BLaER1 (cell line): ENCODE results near the gene DCDC2C.
A peak's percentile ranks its signal among the peaks of the same experiment; 100 is the strongest.

Experiments
- H3K27ac ChIP-seq: shearing (Covaris generic); formaldehyde crosslinking; 2 replicates; pipeline ENCODE4 v1.8.1; 2022
- H3K27me3 ChIP-seq: shearing (Covaris generic); formaldehyde crosslinking; 2 replicates; pipeline ENCODE4 v1.8.1; 2022
- H3K36me3 ChIP-seq: shearing (Covaris generic); formaldehyde crosslinking; 2 replicates; pipeline ENCODE4 v1.8.1; 2022
- H3K4me1 ChIP-seq: shearing (Covaris generic); formaldehyde crosslinking; 2 replicates; pipeline ENCODE4 v1.8.1; 2022
- H3K4me2 ChIP-seq: shearing (Covaris generic); formaldehyde crosslinking; 2 replicates; pipeline ENCODE4 v1.8.1; 2022
- H3K4me3 ChIP-seq: shearing (Covaris generic); formaldehyde crosslinking; 2 replicates; pipeline ENCODE4 v1.8.1; 2022
- H3K9ac ChIP-seq: shearing (Covaris generic); formaldehyde crosslinking; 2 replicates; pipeline ENCODE4 v1.8.1; 2022
- H3K9me3 ChIP-seq: shearing (Covaris generic); formaldehyde crosslinking; 2 replicates; pipeline ENCODE4 v1.8.1; 2022
- H4K20me1 ChIP-seq: shearing (Covaris generic); formaldehyde crosslinking; 2 replicates; pipeline ENCODE4 v1.8.1; 2022
- Cebpa-rat ChIP-seq: shearing (Covaris generic); IDR thresholded peaks from 2 replicates; pipeline ENCODE4 v1.8.1; 2022

The DCDC2C gene

DNA sequence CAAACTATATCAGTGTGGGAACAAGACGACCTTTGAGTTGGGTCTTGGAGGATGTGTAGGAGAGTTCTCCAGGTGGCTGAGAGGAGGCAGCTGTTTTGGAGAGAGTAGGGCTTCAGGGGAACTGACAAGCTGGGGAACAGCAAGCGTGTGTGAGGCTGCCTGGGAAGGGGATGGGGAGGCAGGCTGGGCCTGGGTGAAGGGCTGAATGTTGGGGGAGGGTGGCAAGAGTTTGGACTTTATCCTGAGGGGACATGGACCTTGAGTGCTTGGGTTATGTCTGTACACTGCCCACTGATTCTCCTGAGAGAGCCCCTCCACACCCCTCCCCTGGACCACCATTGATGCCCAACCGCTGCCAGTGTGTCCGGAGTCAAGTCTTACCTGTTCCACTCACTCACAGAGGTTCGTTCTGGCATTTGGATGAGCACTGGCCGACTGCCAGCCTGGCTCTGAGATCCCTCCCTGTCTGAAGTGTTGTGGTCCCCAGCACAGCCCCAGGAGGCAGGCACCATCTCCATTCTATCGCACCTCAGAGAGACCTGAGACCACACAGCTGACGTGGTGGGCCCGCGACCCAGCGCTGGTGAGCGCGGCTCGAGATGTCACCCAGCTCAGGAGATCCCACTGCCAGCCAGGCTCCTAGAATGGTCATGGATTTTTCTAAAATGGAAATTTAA lies 59.5 kb downstream of the DCDC2C start:
- Histone ChIP-seq H3K4me3 (no peak overlapping the region), H3K9ac (no peak overlapping the region), H3K27ac (no peak overlapping the region), H3K4me2 (no peak overlapping the region), H3K4me1 (no peaks in the 10 kb centered on the region), H3K9me3 (no peaks in the 10 kb centered on the region), H3K36me3 (no peaks in the 10 kb centered on the region), H3K27me3 (no peaks in the 10 kb centered on the region; the same call in 1 of the 2 replicates), H4K20me1 (no peaks in the 10 kb centered on the region)
- TF ChIP-seq Cebpa-rat = no peak

GRCh38 chr2:3766824-3767223 lies 63.4 kb downstream of the DCDC2C start:
- H3K4me2 ChIP-seq = no peak overlapping the region
- H3K9me3 ChIP-seq = no peaks in the 10 kb centered on the region
- no peaks in the 10 kb centered on the region for H3K36me3 ChIP-seq
- no peaks in the 10 kb centered on the region for H3K27me3 ChIP-seq
- no peak for TF ChIP-seq Cebpa-rat
- H4K20me1 ChIP-seq = no peaks in the 10 kb centered on the region
- H3K9ac ChIP-seq = no peak overlapping the region
- no peak overlapping the region for H3K27ac ChIP-seq
- H3K4me3 ChIP-seq = no peak overlapping the region
- no peaks in the 10 kb centered on the region for H3K4me1 ChIP-seq

DNA sequence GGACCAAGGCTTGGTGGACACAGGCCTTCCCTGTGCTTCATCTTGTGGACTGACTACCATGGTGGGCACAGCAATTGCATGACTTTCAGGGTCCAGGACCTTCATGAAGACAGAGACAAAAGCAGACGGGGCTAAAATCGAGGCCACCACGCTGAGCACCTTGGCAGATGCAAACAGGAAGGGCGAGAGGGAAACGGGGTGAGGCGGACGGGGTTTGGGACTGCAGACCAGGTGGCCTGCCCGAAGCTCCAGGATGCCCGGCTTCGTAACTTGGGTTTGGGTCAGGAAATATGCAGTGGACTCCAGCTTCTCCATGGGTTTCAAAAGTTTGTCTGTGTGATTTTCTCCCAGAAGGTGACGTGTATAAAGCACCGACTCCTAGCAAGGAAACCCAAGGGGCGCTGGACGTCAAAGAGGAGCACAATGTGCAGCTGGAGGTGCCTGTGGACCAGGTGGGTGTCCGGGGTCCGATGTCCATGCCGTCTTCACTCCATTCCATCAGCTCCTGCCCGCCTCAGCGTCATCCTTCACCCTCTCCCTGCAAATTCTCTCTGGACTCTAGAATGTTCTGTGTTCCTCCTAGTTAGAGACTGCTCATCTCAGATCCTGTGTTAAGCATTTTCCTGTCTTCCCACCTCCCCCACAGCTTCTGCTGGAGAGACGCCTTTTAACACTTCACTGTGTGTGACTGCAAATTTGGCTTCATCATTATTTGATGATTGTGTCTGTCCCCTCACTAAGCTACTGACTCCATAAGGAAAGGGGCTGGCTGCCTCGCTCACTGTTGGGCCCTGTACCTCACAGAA lies 65.8 kb downstream of the DCDC2C start:
- Histone ChIP-seq H4K20me1 (no peaks in the 10 kb centered on the region), H3K27me3 (no peaks in the 10 kb centered on the region), H3K4me2 (no peak overlapping the region), H3K4me1 (no peaks in the 10 kb centered on the region), H3K4me3 (no peak overlapping the region), H3K9me3 (peaks cover 16% of the 10 kb centered on the region), H3K9ac (no peak overlapping the region), H3K36me3 (no peaks in the 10 kb centered on the region), H3K27ac (no peak overlapping the region)
- TF ChIP-seq Cebpa-rat = no peak

GRCh38 chr2:3769766-3770165 lies 66.4 kb downstream of the DCDC2C start:
- H3K27me3 ChIP-seq = no peaks in the 10 kb centered on the region
- H3K4me2 ChIP-seq = no peak overlapping the region
- no peak for TF ChIP-seq Cebpa-rat
- no peak overlapping the region for H3K9ac ChIP-seq
- H3K36me3 ChIP-seq = no peaks in the 10 kb centered on the region
- no peak overlapping the region for H3K4me3 ChIP-seq
- peaks cover 22% of the 10 kb centered on the region for H3K9me3 ChIP-seq
- H4K20me1 ChIP-seq = no peaks in the 10 kb centered on the region
- no peak overlapping the region for H3K27ac ChIP-seq
- H3K4me1 ChIP-seq = no peaks in the 10 kb centered on the region

DNA sequence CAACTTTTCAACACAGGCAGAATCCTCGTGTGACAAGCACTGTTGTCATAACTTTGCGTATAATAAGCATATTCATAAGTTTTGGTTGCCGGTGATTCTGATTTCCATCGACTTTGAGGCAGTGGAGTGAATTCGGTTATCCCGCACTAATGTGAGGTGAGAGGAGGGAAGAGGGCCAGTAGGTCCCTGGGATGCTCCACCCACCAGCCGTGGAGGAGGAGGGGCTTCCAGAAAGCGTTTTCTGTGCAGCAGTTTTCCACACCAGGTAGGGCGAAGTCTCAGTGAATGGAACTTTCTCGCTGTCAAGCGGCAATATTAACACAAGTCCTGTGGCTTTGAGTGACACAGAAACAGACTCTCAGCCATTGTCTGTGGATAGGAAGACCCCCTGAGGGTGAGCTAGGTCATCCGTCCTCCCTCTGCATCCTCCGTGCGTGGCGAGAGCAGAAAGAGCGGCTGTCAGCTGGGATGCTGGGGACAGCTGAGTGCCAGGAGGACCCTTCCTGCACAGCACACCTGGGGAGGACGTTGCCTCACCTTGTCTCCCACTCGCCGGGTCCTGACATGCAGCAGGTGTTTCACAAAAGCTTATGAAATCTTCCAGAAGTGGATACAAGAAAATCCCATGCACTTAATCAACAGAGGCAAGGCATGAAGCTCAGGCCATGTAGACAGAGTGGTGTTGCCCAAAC lies 67.5 kb downstream of the DCDC2C start:
- H3K9me3 ChIP-seq = peaks cover 27% of the 10 kb centered on the region
- H3K4me3 ChIP-seq = no peak overlapping the region
- no peaks in the 10 kb centered on the region for H3K36me3 ChIP-seq
- H3K4me2 ChIP-seq = no peak overlapping the region
- H3K9ac ChIP-seq = no peak overlapping the region
- TF ChIP-seq Cebpa-rat = no peak
- H3K27me3 ChIP-seq = no peaks in the 10 kb centered on the region
- no peak overlapping the region for H3K27ac ChIP-seq
- no peaks in the 10 kb centered on the region for H3K4me1 ChIP-seq
- no peaks in the 10 kb centered on the region for H4K20me1 ChIP-seq

DNA sequence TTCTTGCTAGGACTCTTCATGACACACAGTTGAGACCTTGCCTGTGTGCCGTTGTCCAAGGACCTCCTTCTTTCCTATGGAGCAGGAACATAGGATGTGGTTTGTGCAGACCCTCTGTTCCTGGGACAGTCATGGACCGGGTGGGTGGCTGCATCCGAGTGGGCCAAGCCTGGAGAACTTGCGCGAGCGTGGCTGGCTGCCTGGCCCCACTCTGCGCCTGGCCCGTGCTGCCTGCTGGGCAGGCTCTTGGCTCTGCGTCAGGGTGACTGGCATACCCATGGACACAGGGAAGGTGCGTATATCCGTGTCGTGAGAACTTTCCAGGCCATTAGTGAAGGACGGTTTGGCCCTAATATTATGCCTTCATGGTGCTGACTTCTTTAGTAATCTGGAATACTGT lies 68.2 kb downstream of the DCDC2C start:
- H3K4me3 ChIP-seq = no peak overlapping the region
- H3K4me1 ChIP-seq = no peaks in the 10 kb centered on the region
- peaks cover 34% of the 10 kb centered on the region for H3K9me3 ChIP-seq
- no peaks in the 10 kb centered on the region for H3K36me3 ChIP-seq
- no peak overlapping the region for H3K4me2 ChIP-seq
- no peaks in the 10 kb centered on the region for H3K27me3 ChIP-seq
- H3K27ac ChIP-seq = no peak overlapping the region
- no peaks in the 10 kb centered on the region for H4K20me1 ChIP-seq
- TF ChIP-seq Cebpa-rat = no peak
- H3K9ac ChIP-seq = no peak overlapping the region

DNA sequence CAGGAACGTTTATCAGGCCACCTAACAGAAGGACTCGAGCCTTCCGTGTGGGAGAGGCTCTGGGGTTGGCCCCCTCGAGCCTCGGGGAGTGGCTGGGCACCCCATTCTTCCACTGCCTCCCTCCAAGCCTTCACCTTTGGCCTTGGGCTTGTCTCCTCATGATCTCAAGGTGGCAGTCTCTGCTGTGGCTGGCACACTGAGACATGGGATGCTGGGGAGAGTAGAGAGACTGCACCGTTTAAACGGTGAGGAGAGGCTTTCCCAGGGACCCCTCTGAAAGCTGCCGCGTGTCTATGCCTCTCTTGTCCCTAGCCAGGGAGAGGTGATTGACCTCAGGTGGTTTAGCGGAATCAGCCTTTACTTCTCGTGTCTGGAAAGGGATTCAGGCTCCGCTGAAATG lies 71.0 kb downstream of the DCDC2C start:
- Histone ChIP-seq H3K27me3 (no peaks in the 10 kb centered on the region), H3K4me2 (no peak overlapping the region), H3K27ac (no peak overlapping the region), H3K9me3 (peaks cover 57% of the 10 kb centered on the region), H3K9ac (no peak overlapping the region), H4K20me1 (no peaks in the 10 kb centered on the region), H3K36me3 (no peaks in the 10 kb centered on the region), H3K4me1 (peaks cover 19% of the 10 kb centered on the region), H3K4me3 (no peak overlapping the region)
- no peak for TF ChIP-seq Cebpa-rat

- Histone ChIP-seq H4K20me1 (no peaks in the 10 kb centered on the region), H3K4me3 (no peak overlapping the region), H3K4me1 (peaks cover 39% of the 10 kb centered on the region), H3K27me3 (no peaks in the 10 kb centered on the region), H3K4me2 (no peak overlapping the region), H3K36me3 (no peaks in the 10 kb centered on the region), H3K9me3 (peaks cover 57% of the 10 kb centered on the region), H3K27ac (peak overlapping the region; percentile 31; the same call in 1 of the 2 replicates), H3K9ac (no peak overlapping the region)
- no peak for TF ChIP-seq Cebpa-rat
Observed at GRCh38 chr2:3776311-3776710, 72.9 kb downstream of the DCDC2C start.

GRCh38 chr2:3777966-3778365 lies 74.6 kb downstream of the DCDC2C start:
- Histone ChIP-seq H3K9ac (no peak overlapping the region), H3K27me3 (no peaks in the 10 kb centered on the region), H3K4me1 (peaks cover 47% of the 10 kb centered on the region), H3K27ac (peak overlapping the region; percentile 45; the same call in 1 of the 2 replicates), H3K4me2 (peak overlapping the region; percentile 76), H3K4me3 (peak overlapping the region; percentile 0; the same call in 1 of the 2 replicates), H3K36me3 (no peaks in the 10 kb centered on the region), H4K20me1 (no peaks in the 10 kb centered on the region), H3K9me3 (peaks cover 52% of the 10 kb centered on the region)
- no peak for TF ChIP-seq Cebpa-rat
